Esophagus (tissue), 2 donors: Measurements from ENCODE around the gene CCDC88C. TPM values are rescaled to one million over a fixed set of nuclear protein-coding genes. Genes with fewer than 3 reads are reported as not detected.

ENCODE experiments used
- H3K27ac ChIP-seq, 2 donors: one replicate each; pipeline ENCODE4 v1.5.1; 2013; ENCODE audit warnings: low read depth in 2 of 2, mild to moderate bottlenecking in 2 of 2, inconsistent platforms in 1 of 2, low read length in 1 of 2, moderate library complexity in 1 of 2
- H3K27me3 ChIP-seq, 2 donors: one replicate each; pipeline ENCODE4 v1.6.1; 2013; ENCODE audit warnings: low read length in 2 of 2, control low read depth in 1 of 2, mild to moderate bottlenecking in 1 of 2; ENCODE audit not compliant: insufficient read depth in 2 of 2, control insufficient read depth in 1 of 2
- H3K36me3 ChIP-seq, 2 donors: one replicate each; pipeline ENCODE4 v1.6.1; 2013; ENCODE audit warnings: low read length in 1 of 2; ENCODE audit not compliant: control insufficient read depth in 2 of 2, insufficient read depth in 2 of 2
- H3K4me1 ChIP-seq, 2 donors: one replicate each; pipeline ENCODE4 v1.6.1; 2013; ENCODE audit warnings: low read length in 1 of 2; ENCODE audit not compliant: control insufficient read depth in 2 of 2, insufficient read depth in 2 of 2
- H3K4me3 ChIP-seq, 2 donors: one replicate each; pipeline ENCODE4 v1.5.1; 2013; ENCODE audit warnings: low read length in 2 of 2, mild to moderate bottlenecking in 2 of 2, low read depth in 1 of 2, moderate library complexity in 1 of 2
- H3K9me3 ChIP-seq, 2 donors: one replicate each; pipeline ENCODE4 v1.6.1; 2013; ENCODE audit warnings: mild to moderate bottlenecking in 2 of 2, low read depth in 1 of 2, low read length in 1 of 2, moderate library complexity in 1 of 2; ENCODE audit not compliant: control insufficient read depth in 2 of 2, insufficient read depth in 1 of 2
- WGBS, 2 donors: extraction: QIAGEN DNeasy Blood & Tissue Kit; methylation state at CpG; one replicate each; pipeline ENCODE4 v1.1.7; 2013; 5-methylcytosine and 5-hydroxymethylcytosine counted together
- polyA plus RNA-seq, 2 donors: library from polyadenylated mRNA; stranded (reverse); fragments of 200-250 nt; gene quantifications; one replicate each; pipeline ENCODE4 v1.2.3, GENCODE V29; 2013
- donor health status: healthy with polysubstance abuse.
- donor health status: Bipolar disorder and iron deficiency.

The CCDC88C gene
- polyA plus RNA-seq = 10 to 100 TPM; 11.0 to 18.5 TPM

GRCh38 chr14:91417120-91417982 is at the start of gene CCDC88C:
CCDC88C (minus strand) TSS chr14:91417820; CDS start chr14:91417690, 130 bp downstream.
- no peaks in the 10 kb centered on the region for H3K9me3 ChIP-seq
- H3K27me3 ChIP-seq = no peaks in the 10 kb centered on the region
- H3K4me3 ChIP-seq = peak within 1 kb of the TSS; percentile 67 to 73
- H3K36me3 ChIP-seq = no peaks in the 10 kb centered on the region
- peak within 1 kb of the TSS; percentile 52 to 82 for H3K27ac ChIP-seq
- peaks cover 0 to 6% of the 10 kb centered on the region in 2 donors for H3K4me1 ChIP-seq
- WGBS, 2 donors = 1% methylated on average over 78 to 103 of the region's 103 CpGs

- Histone ChIP-seq H3K4me1 (no peaks in the 10 kb centered on the region), H3K27me3 (no peaks in the 10 kb centered on the region), H3K4me3 (no peak overlapping the region), H3K27ac (no peak overlapping the region), H3K9me3 (no peaks in the 10 kb centered on the region), H3K36me3 (peaks cover 9 to 15% of the 10 kb centered on the region in 2 donors)
- 30 to 36% methylated on average over 4 of the region's 4 CpGs for WGBS, 2 donors
Observed at GRCh38 chr14:91466192-91466591, 48.6 kb upstream of the CCDC88C start.

GRCh38 chr14:91464615-91465205 is 47.1 kb upstream of the CCDC88C start:
- Histone ChIP-seq H3K4me1 (no peaks in the 10 kb centered on the region), H3K27me3 (no peaks in the 10 kb centered on the region), H3K36me3 (peaks cover 10 to 13% of the 10 kb centered on the region in 2 donors), H3K4me3 (no peak overlapping the region), H3K9me3 (no peaks in the 10 kb centered on the region), H3K27ac (no peak overlapping the region)
- 63 to 65% methylated on average over 3 of the region's 3 CpGs for WGBS, 2 donors

GRCh38 chr14:91458612-91459011 is 41.0 kb upstream of the CCDC88C start:
- H3K4me3 ChIP-seq = no peak overlapping the region
- WGBS, 2 donors = 86 to 91% methylated on average over 5 of the region's 5 CpGs
- H3K4me1 ChIP-seq = no peaks in the 10 kb centered on the region
- no peaks in the 10 kb centered on the region for H3K27me3 ChIP-seq
- peaks cover 2 to 10% of the 10 kb centered on the region in 2 donors for H3K36me3 ChIP-seq
- no peaks in the 10 kb centered on the region for H3K9me3 ChIP-seq
- no peak overlapping the region for H3K27ac ChIP-seq

- no peaks in the 10 kb centered on the region for H3K4me1 ChIP-seq
- 94 to 100% methylated on average over 1 of the region's 1 CpG for WGBS, 2 donors
- H3K36me3 ChIP-seq = peaks cover 2 to 9% of the 10 kb centered on the region in 2 donors
- no peak overlapping the region for H3K27ac ChIP-seq
- H3K4me3 ChIP-seq = no peak overlapping the region
- H3K9me3 ChIP-seq = no peaks in the 10 kb centered on the region
- H3K27me3 ChIP-seq = no peaks in the 10 kb centered on the region
Observed at GRCh38 chr14:91456283-91456682, 38.7 kb upstream of the CCDC88C start.

- H3K4me3 ChIP-seq = no peak overlapping the region
- peaks cover 2 to 4% of the 10 kb centered on the region in 2 donors for H3K36me3 ChIP-seq
- 91 to 92% methylated on average over 3 of the region's 3 CpGs for WGBS, 2 donors
- H3K27ac ChIP-seq = no peak overlapping the region
- H3K9me3 ChIP-seq = no peaks in the 10 kb centered on the region
- no peaks in the 10 kb centered on the region for H3K27me3 ChIP-seq
- no peaks in the 10 kb centered on the region for H3K4me1 ChIP-seq
Observed at GRCh38 chr14:91454580-91454979, 37.0 kb upstream of the CCDC88C start.

GRCh38 chr14:91454155-91454554 is 36.5 kb upstream of the CCDC88C start:
- no peak overlapping the region for H3K4me3 ChIP-seq
- no peaks in the 10 kb centered on the region for H3K9me3 ChIP-seq
- H3K27me3 ChIP-seq = no peaks in the 10 kb centered on the region
- H3K27ac ChIP-seq = no peak overlapping the region
- H3K4me1 ChIP-seq = no peaks in the 10 kb centered on the region
- H3K36me3 ChIP-seq = peaks cover 2 to 4% of the 10 kb centered on the region in 2 donors

- Histone ChIP-seq H3K4me3 (no peak overlapping the region), H3K9me3 (no peaks in the 10 kb centered on the region), H3K27me3 (no peaks in the 10 kb centered on the region), H3K36me3 (peaks cover 2 to 4% of the 10 kb centered on the region in 2 donors), H3K27ac (no peak overlapping the region), H3K4me1 (no peaks in the 10 kb centered on the region)
- 79 to 83% methylated on average over 5 of the region's 5 CpGs for WGBS, 2 donors
Observed at GRCh38 chr14:91453744-91454143, 36.1 kb upstream of the CCDC88C start.

GRCh38 chr14:91444335-91445020 is 26.9 kb upstream of the CCDC88C start:
- WGBS, 2 donors = 83 to 84% methylated on average over 6 of the region's 6 CpGs
- no peaks in the 10 kb centered on the region for H3K27me3 ChIP-seq
- H3K36me3 ChIP-seq = no peaks in the 10 kb centered on the region
- no peaks in the 10 kb centered on the region for H3K9me3 ChIP-seq
- no peak overlapping the region for H3K4me3 ChIP-seq
- no peak overlapping the region for H3K27ac ChIP-seq
- H3K4me1 ChIP-seq = no peaks in the 10 kb centered on the region
